ENCODE results near the gene ZNF532. TPM values are rescaled to one million over a fixed set of nuclear protein-coding genes. Genes with fewer than 3 reads are reported as not detected.

Gene ZNF532
- polyA plus RNA-seq, 3 donors: 0.76 to 18.5 (median 1.7) TPM

DNA sequence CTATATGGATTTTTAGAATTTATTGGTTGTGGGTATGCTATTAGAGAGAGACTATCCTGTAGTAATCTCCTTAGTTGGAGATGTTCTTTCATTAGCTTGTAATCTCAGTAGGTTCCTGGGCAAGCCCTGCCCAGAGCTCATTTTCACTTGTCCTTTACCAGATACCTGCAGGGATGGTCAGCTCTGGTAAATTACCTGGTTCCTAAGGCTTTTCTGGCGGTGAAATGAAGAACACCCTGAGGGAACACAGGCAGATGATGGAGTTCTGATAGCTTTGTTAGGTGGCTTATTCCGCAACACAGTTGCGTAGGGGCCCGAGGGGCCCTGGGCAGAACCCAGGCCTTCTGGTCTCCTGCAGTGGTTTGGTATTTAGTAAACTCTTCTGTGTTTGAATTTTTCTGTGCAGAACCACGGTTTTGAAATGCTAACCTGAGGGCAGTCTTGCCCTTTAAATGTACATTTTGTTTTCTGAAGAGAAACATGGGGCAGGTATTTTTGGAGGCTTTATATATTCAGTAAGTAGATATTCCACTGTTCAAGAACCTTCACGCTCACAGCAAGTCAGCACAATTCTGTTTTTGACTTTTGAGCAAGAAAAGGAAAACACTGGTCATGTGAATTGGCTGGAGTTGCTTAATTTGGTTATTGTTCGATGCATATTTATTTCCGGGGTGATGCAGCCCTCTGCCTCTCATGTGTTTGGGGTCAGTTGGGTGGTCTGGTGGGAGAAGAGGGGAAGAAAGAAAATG, 22.4 kb downstream of the ZNF532 start:
- H3K9me3 ChIP-seq (replicated peaks in 1 of 2; ENCODE audit: control insufficient read depth in 1 of 2, insufficient read depth in 1 of 2, low read length in 2 of 2): no peaks in the 10 kb centered on the region

GRCh38 chr18:58887613-58887963, 22.9 kb downstream of the ZNF532 start:
- Histone ChIP-seq H3K79me2 (ENCODE audit: insufficient read depth, low read length) (no peaks in the 10 kb centered on the region), H3K9me3 (replicated peaks in 1 of 2; ENCODE audit: control insufficient read depth in 1 of 2, insufficient read depth in 1 of 2, low read length in 2 of 2) (no peaks in the 10 kb centered on the region), H3K4me3 (replicated peaks in 1 of 3; ENCODE audit: low read depth in 2 of 3, low read length in 3 of 3) (peak overlapping the region; percentile 16 to 72 (median 28)), H2AFZ (ENCODE audit: insufficient read depth, low read depth, low read length, poor library complexity, severe bottlenecking) (peak overlapping the region; percentile 60), H3K27ac (ENCODE audit: low read depth in 1 of 2, low read length in 2 of 2) (peak overlapping the region; percentile 79 to 85), H3K4me1 (ENCODE audit: control insufficient read depth in 1 of 2, insufficient read depth in 2 of 2, low read length in 2 of 2) (peaks cover 34 to 50% of the 10 kb centered on the region in 2 donors), H3K4me2 (replicated peaks; ENCODE audit: extremely low read depth, low read length, poor library complexity, severe bottlenecking) (peak overlapping the region; percentile 77), H3K36me3 (replicated peaks in 1 of 2; ENCODE audit: control insufficient read depth in 1 of 2, insufficient read depth in 2 of 2, low read length in 2 of 2) (no peaks in the 10 kb centered on the region), H4K20me1 (ENCODE audit: insufficient read depth, low read length) (no peaks in the 10 kb centered on the region), H3K27me3 (ENCODE audit: control insufficient read depth in 2 of 2, insufficient read depth in 2 of 2, low read length in 2 of 2) (no peaks in the 10 kb centered on the region), H3K9ac (ENCODE audit: insufficient read depth, low read length, poor library complexity, severe bottlenecking) (peak overlapping the region; percentile 51)
- peak overlapping the region; percentile 79 to 86 for H3K4me3 Mint-ChIP-seq
- TF ChIP-seq, protein P1, sequence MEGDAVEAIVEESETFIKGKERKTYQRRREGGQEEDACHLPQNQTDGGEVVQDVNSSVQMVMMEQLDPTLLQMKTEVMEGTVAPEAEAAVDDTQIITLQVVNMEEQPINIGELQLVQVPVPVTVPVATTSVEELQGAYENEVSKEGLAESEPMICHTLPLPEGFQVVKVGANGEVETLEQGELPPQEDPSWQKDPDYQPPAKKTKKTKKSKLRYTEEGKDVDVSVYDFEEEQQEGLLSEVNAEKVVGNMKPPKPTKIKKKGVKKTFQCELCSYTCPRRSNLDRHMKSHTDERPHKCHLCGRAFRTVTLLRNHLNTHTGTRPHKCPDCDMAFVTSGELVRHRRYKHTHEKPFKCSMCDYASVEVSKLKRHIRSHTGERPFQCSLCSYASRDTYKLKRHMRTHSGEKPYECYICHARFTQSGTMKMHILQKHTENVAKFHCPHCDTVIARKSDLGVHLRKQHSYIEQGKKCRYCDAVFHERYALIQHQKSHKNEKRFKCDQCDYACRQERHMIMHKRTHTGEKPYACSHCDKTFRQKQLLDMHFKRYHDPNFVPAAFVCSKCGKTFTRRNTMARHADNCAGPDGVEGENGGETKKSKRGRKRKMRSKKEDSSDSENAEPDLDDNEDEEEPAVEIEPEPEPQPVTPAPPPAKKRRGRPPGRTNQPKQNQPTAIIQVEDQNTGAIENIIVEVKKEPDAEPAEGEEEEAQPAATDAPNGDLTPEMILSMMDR (IDR thresholded peaks at IDR 0.05): no peak
- H3K27ac Mint-ChIP-seq: peak overlapping the region; percentile 88 to 98 (median 96)
- DNase-seq: peak; percentile 77 to 88 (median 83)
- intact Hi-C loops (cut with micrococcal nuclease): no loop called here
- WGBS (ENCODE audit: insufficient coverage): 0% methylated on average over 7 of the region's 10 CpGs
- peaks cover 1 to 12% (median 4%) of the 10 kb centered on the region in 3 donors for H3K27me3 Mint-ChIP-seq (ENCODE audit: low read depth in 3 of 3)
- H3K9me3 Mint-ChIP-seq: peaks cover 0 to 3% (median 0%) of the 10 kb centered on the region in 7 donors
- H3K4me1 Mint-ChIP-seq: peaks cover 39% of the 10 kb centered on the region
- peaks cover 7 to 15% of the 10 kb centered on the region in 2 donors for H3K36me3 Mint-ChIP-seq

More for the DNA sequence above, 22.4 kb downstream of the ZNF532 start:
- Histone ChIP-seq H3K4me3 (replicated peaks in 1 of 3; ENCODE audit: low read depth in 2 of 3, low read length in 3 of 3) (peak overlapping the region; percentile 16 to 72 (median 28)), H3K27ac (ENCODE audit: low read depth in 1 of 2, low read length in 2 of 2) (peak overlapping the region; percentile 79 to 85), H3K4me2 (replicated peaks; ENCODE audit: extremely low read depth, low read length, poor library complexity, severe bottlenecking) (peak overlapping the region; percentile 77), H3K27me3 (ENCODE audit: control insufficient read depth in 2 of 2, insufficient read depth in 2 of 2, low read length in 2 of 2) (no peaks in the 10 kb centered on the region), H3K4me1 (ENCODE audit: control insufficient read depth in 1 of 2, insufficient read depth in 2 of 2, low read length in 2 of 2) (peaks cover 34 to 47% of the 10 kb centered on the region in 2 donors), H3K79me2 (ENCODE audit: insufficient read depth, low read length) (no peaks in the 10 kb centered on the region), H4K20me1 (ENCODE audit: insufficient read depth, low read length) (no peaks in the 10 kb centered on the region), H3K9ac (ENCODE audit: insufficient read depth, low read length, poor library complexity, severe bottlenecking) (peak overlapping the region; percentile 51), H3K36me3 (replicated peaks in 1 of 2; ENCODE audit: control insufficient read depth in 1 of 2, insufficient read depth in 2 of 2, low read length in 2 of 2) (no peaks in the 10 kb centered on the region), H2AFZ (ENCODE audit: insufficient read depth, low read depth, low read length, poor library complexity, severe bottlenecking) (peak overlapping the region; percentile 60)
- peaks cover 7 to 15% of the 10 kb centered on the region in 2 donors for H3K36me3 Mint-ChIP-seq
- peak overlapping the region; percentile 88 to 98 (median 96) for H3K27ac Mint-ChIP-seq
- H3K4me3 Mint-ChIP-seq: peak overlapping the region; percentile 79 to 86
- H3K9me3 Mint-ChIP-seq: peaks cover 0 to 3% (median 0%) of the 10 kb centered on the region in 7 donors
- WGBS (ENCODE audit: insufficient coverage): 32% methylated on average over 4 of the region's 8 CpGs
- H3K27me3 Mint-ChIP-seq (ENCODE audit: low read depth in 3 of 3): peaks cover 1 to 12% (median 4%) of the 10 kb centered on the region in 3 donors
- intact Hi-C loops (cut with micrococcal nuclease): no loop called here
- peaks cover 35% of the 10 kb centered on the region for H3K4me1 Mint-ChIP-seq
- TF ChIP-seq, protein P1 (IDR thresholded peaks at IDR 0.05): no peak
- no peak for DNase-seq

Measured in CD14-positive monocyte (primary cell).